ENCODE data around the gene CLDN14. TPM values are rescaled to one million over a fixed set of nuclear protein-coding genes. Genes with fewer than 3 reads are reported as not detected.

CLDN14 gene
- polyA plus RNA-seq, 3 donors = not detected

DNA sequence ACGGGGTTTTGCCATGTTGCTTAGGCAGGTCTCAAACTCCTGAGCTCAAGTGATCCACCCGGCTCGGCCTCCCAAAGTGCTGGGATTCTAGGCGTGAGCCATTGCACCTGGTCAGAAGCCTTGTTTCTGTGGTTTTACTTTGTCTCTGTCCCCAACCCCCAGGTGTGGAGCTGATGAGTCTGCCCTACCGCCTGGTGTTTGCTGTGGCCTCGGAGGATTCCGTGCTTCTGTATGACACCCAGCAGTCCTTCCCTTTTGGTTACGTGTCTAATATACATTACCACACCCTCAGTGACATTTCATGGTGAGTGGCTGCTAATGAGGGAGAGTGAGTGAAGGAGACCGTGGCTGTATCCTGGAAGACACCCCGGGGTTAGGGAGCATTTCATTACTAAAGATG is 68.6 kb downstream of the CLDN14 start:
- Mint-ChIP-seq H3K27me3 (ENCODE audit: low read depth in 3 of 3) (peaks cover 0 to 4% (median 0%) of the 10 kb centered on the region in 3 donors), H3K4me1 (no peaks in the 10 kb centered on the region), H3K4me3 (no peak overlapping the region), H3K9me3 (peaks cover 0 to 2% (median 0%) of the 10 kb centered on the region in 7 donors), H3K36me3 (peaks cover 45 to 68% of the 10 kb centered on the region in 2 donors), H3K27ac (no peak overlapping the region)
- DNase-seq = no peak
- no peak overlapping the region for H3K4me3 ChIP-seq (replicated peaks in 1 of 3; ENCODE audit: low read depth in 2 of 3, low read length in 3 of 3)
- TF ChIP-seq, protein P1, sequence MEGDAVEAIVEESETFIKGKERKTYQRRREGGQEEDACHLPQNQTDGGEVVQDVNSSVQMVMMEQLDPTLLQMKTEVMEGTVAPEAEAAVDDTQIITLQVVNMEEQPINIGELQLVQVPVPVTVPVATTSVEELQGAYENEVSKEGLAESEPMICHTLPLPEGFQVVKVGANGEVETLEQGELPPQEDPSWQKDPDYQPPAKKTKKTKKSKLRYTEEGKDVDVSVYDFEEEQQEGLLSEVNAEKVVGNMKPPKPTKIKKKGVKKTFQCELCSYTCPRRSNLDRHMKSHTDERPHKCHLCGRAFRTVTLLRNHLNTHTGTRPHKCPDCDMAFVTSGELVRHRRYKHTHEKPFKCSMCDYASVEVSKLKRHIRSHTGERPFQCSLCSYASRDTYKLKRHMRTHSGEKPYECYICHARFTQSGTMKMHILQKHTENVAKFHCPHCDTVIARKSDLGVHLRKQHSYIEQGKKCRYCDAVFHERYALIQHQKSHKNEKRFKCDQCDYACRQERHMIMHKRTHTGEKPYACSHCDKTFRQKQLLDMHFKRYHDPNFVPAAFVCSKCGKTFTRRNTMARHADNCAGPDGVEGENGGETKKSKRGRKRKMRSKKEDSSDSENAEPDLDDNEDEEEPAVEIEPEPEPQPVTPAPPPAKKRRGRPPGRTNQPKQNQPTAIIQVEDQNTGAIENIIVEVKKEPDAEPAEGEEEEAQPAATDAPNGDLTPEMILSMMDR (IDR thresholded peaks at IDR 0.05) = no peak
- H3K27ac ChIP-seq (ENCODE audit: low read depth in 1 of 2, low read length in 2 of 2) = no peak overlapping the region
- no peaks in the 10 kb centered on the region for H3K4me1 ChIP-seq (ENCODE audit: control insufficient read depth in 1 of 2, insufficient read depth in 2 of 2, low read length in 2 of 2)
- no peaks in the 10 kb centered on the region for H3K79me2 ChIP-seq (ENCODE audit: insufficient read depth, low read length)
- peaks cover 7 to 57% of the 10 kb centered on the region in 2 donors for H3K36me3 ChIP-seq (replicated peaks in 1 of 2; ENCODE audit: control insufficient read depth in 1 of 2, insufficient read depth in 2 of 2, low read length in 2 of 2)
- intact Hi-C loops (cut with micrococcal nuclease) = no loop called here
- WGBS (ENCODE audit: insufficient coverage) = 100% methylated on average over 4 of the region's 10 CpGs
- no peaks in the 10 kb centered on the region for H3K9me3 ChIP-seq (replicated peaks in 1 of 2; ENCODE audit: control insufficient read depth in 1 of 2, insufficient read depth in 1 of 2, low read length in 2 of 2)
- no peak overlapping the region for H3K9ac ChIP-seq (ENCODE audit: insufficient read depth, low read length, poor library complexity, severe bottlenecking)
- H3K4me2 ChIP-seq (replicated peaks; ENCODE audit: extremely low read depth, low read length, poor library complexity, severe bottlenecking) = no peak overlapping the region
- H2AFZ ChIP-seq (ENCODE audit: insufficient read depth, low read depth, low read length, poor library complexity, severe bottlenecking) = no peak overlapping the region
- H4K20me1 ChIP-seq (ENCODE audit: insufficient read depth, low read length) = no peaks in the 10 kb centered on the region
- H3K27me3 ChIP-seq (ENCODE audit: control insufficient read depth in 2 of 2, insufficient read depth in 2 of 2, low read length in 2 of 2) = no peaks in the 10 kb centered on the region

Other genes with a start within 250 kb of the CLDN14 start
- gene MORC3, start 159.9 kb downstream of the CLDN14 start, polyA plus RNA-seq = 10 to 100 TPM; 16.3 to 27.6 (median 25.5) TPM
- gene CHAF1B, start 94.7 kb downstream of the CLDN14 start, polyA plus RNA-seq = under 1 TPM in 1 of 3 donors, not detected in 2; 0.24 TPM
- gene SIM2, start 219.0 kb upstream of the CLDN14 start, polyA plus RNA-seq = not detected